Chondrocyte (in vitro differentiated cells): Measurements from ENCODE around the gene NRM. TPM values are rescaled to one million over a fixed set of nuclear protein-coding genes. Genes with fewer than 3 reads are reported as not detected.

Experiments
- DNase-seq: peaks from one replicate; pipeline ENCODE4 v3.0.0; 2021; ENCODE audit warnings: mixed read lengths, low spot score
- H3K27ac Mint-ChIP-seq: one replicate; pipeline ENCODE4 v1.8.0; 2021; ENCODE audit warnings: mild to moderate bottlenecking, moderate library complexity, mixed read lengths; ENCODE audit not compliant: unreplicated experiment
- H3K27me3 Mint-ChIP-seq: 2 replicates; pipeline ENCODE4 v1.8.0; 2021; ENCODE audit warnings: low read depth, mixed read lengths
- H3K36me3 Mint-ChIP-seq: 2 replicates; pipeline ENCODE4 v1.8.0; 2021; ENCODE audit warnings: low read depth, mixed read lengths
- H3K4me1 Mint-ChIP-seq: 2 replicates; pipeline ENCODE4 v1.8.0; 2021; ENCODE audit warnings: low read depth, mild to moderate bottlenecking, mixed read lengths
- H3K4me3 Mint-ChIP-seq: one replicate; pipeline ENCODE4 v1.8.0; 2021; ENCODE audit warnings: mild to moderate bottlenecking, moderate library complexity, mixed read lengths; ENCODE audit not compliant: unreplicated experiment
- H3K9me3 Mint-ChIP-seq: 2 replicates; pipeline ENCODE4 v1.8.0; 2021; ENCODE audit warnings: low read depth, mixed read lengths
- total RNA-seq: library from RNA; stranded (reverse); gene quantifications from 3 replicates; pipeline ENCODE4 v1.2.1, GENCODE V29; 2021
- TF ChIP-seq, protein P1 (sequence below): fragments of 200-600 bp; sonication (generic); IDR thresholded peaks from 2 replicates; pipeline ENCODE4 v1.5.0; 2021; ENCODE audit warnings: antibody characterized with exemption, mild to moderate bottlenecking, moderate library complexity

NRM gene
- total RNA-seq, 1 donor from 2014 or later, result 20.0 TPM

GRCh38 chr6:30688569-30688968, 2.2 kb downstream of the NRM start:
- Mint-ChIP-seq H3K27ac (peak overlapping the region; percentile 97), H3K27me3 (no peaks in the 10 kb centered on the region), H3K4me1 (peaks cover 51% of the 10 kb centered on the region)

DNA sequence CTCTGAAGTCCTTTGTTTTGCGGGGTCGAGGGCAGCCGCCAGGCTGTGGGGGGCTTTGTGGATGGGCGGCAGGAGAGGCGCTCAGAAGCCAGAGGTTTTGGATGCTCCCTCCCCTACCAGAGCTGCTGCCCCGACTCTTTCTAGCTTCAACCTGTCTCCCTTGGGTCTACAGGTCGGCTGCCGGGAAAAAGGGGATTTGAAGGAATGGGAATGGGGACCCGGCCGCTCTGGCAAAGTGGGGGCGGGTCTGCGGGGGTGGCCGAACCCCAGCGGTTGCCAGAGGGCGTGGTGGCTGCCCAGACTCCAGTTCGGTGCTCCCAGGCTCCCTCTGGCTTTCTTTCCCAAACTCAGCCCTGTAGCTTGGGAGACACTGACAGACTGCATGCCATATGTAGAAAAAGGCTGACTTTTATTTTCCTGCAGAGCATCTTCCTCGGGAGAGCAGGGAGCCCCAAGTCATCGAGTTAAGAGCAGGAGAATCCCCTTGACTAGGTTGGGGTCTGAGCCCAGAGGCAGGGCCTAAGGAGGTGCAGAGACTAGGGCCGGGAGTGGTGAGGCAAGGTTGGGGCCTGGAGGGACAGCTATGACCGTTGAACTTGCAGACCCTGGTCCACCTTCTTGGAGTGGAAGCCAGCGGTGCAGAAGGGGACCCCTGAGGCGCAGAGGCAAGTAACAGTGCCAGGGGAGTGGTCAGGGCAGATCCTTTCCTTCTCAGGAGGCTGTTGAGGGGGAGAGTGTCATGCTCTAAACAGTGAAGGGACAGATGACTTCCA, 2.9 kb downstream of the NRM start:
- peaks cover 54% of the 10 kb centered on the region for H3K4me1 Mint-ChIP-seq
- peaks cover 22% of the 10 kb centered on the region for H3K36me3 Mint-ChIP-seq
- peak overlapping the region; percentile 99 for H3K4me3 Mint-ChIP-seq
- no peak for DNase-seq
- no peaks in the 10 kb centered on the region for H3K27me3 Mint-ChIP-seq
- TF ChIP-seq, protein P1, sequence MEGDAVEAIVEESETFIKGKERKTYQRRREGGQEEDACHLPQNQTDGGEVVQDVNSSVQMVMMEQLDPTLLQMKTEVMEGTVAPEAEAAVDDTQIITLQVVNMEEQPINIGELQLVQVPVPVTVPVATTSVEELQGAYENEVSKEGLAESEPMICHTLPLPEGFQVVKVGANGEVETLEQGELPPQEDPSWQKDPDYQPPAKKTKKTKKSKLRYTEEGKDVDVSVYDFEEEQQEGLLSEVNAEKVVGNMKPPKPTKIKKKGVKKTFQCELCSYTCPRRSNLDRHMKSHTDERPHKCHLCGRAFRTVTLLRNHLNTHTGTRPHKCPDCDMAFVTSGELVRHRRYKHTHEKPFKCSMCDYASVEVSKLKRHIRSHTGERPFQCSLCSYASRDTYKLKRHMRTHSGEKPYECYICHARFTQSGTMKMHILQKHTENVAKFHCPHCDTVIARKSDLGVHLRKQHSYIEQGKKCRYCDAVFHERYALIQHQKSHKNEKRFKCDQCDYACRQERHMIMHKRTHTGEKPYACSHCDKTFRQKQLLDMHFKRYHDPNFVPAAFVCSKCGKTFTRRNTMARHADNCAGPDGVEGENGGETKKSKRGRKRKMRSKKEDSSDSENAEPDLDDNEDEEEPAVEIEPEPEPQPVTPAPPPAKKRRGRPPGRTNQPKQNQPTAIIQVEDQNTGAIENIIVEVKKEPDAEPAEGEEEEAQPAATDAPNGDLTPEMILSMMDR, result peak; percentile 68
- H3K9me3 Mint-ChIP-seq, result no peaks in the 10 kb centered on the region
- H3K27ac Mint-ChIP-seq, result peak overlapping the region; percentile 97

More at GRCh38 chr6:30688569-30688968, 2.2 kb downstream of the NRM start:
- peak overlapping the region; percentile 99 for H3K4me3 Mint-ChIP-seq
- peaks cover 19% of the 10 kb centered on the region for H3K36me3 Mint-ChIP-seq
- TF ChIP-seq, protein P1, result no peak
- DNase-seq, result no peak
- no peaks in the 10 kb centered on the region for H3K9me3 Mint-ChIP-seq

DNA sequence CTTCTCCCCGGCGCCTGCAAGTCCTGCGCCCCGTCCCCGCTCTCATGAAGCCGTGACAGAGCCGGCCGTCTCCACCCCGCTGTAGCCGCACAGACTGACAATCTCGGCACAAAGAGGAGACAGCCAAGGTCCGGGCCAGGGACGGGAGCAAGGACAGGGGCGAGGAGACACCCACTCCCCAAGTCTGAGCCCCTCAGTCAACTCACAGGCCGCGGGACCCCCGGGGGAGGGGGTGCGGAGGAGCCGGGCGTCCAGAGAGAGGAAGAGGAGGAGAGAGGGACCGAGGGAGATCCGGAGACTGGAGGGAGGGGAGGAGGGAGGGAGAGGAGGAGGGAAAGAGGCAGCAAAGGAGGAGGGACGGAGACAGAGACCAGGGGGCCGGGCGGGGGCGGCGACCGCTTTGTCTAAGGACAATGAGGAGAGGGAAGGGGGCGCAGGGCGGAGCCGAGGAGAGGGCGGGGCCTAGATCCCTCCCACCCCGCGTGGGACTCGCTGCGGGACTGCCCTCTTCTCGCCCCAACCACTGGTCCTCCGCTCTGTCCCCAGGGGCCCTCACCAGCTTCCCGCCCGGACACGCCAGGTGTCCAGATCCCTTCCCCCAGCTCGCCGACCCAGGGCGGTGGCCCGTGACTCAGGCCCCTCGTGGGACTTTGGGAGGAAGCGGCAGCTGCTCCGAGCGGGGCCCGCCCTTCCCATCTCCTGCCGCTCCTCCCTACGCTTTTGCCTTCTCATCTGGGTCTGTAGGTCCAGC, 3.7 kb downstream of the NRM start:
- Mint-ChIP-seq H3K36me3 (peaks cover 26% of the 10 kb centered on the region), H3K27ac (peak overlapping the region; percentile 97), H3K4me3 (peak overlapping the region; percentile 99), H3K27me3 (no peaks in the 10 kb centered on the region), H3K9me3 (no peaks in the 10 kb centered on the region), H3K4me1 (peaks cover 61% of the 10 kb centered on the region)
- TF ChIP-seq, protein P1, result no peak
- peak; percentile 99 for DNase-seq

- DNase-seq, result no peak
- Mint-ChIP-seq H3K9me3 (no peaks in the 10 kb centered on the region), H3K27me3 (no peaks in the 10 kb centered on the region), H3K4me3 (peak within 1 kb of the TSS; percentile 99), H3K4me1 (peaks cover 64% of the 10 kb centered on the region), H3K36me3 (peaks cover 27% of the 10 kb centered on the region), H3K27ac (peak within 1 kb of the TSS; percentile 97)
- TF ChIP-seq, protein P1, result no peak
These were observed 4.5 kb downstream of the NRM start, which contains the start of gene PPP1R18 for GRCh38 chr6:30686009-30686907. TSS of gene PPP1R18 (minus strand) at chr6:30686645. CDS start at chr6:30686018, 627 bp downstream.
